OCI-LY3 (cell line): Measurements from ENCODE around the gene GALT.

Experiments
- CTCF ChIP-seq: fragments of 200-600, 300-600 bp; sonication (generic); IDR thresholded peaks from 2 replicates; pipeline ENCODE4 v1.5.1; 2014; ENCODE audit warnings: antibody characterized with exemption, low read length, low read depth
- EZH2phosphoT487 ChIP-seq: fragments of 200-600 bp; shearing (Covaris generic); IDR thresholded peaks from 2 replicates; pipeline ENCODE4 v1.6.1; 2018; ENCODE audit warnings: antibody characterized with exemption, mixed run types, low read depth

GRCh38 chr9:34651876-34652601, 5.6 kb downstream of the GALT start, which contains the start of gene IL11RA:
- no peak for TF ChIP-seq CTCF
- no peak for TF ChIP-seq EZH2phosphoT487
